Upper lobe of left lung (tissue), 4 donors: Measurements from ENCODE around the gene LAGE3.

ENCODE experiments used
- POLR2A ChIP-seq, 4 donors: fragments of 450-650 bp; IDR thresholded peaks; one replicate each; pipeline ENCODE4 v1.5.1; 2016 to 2017; ENCODE audit warnings: antibody characterized with exemption in 4 of 4, mild to moderate bottlenecking in 2 of 4
- POLR2AphosphoS5 ChIP-seq, 2 donors: sonication (generic); formaldehyde crosslinking; IDR thresholded peaks; one replicate each; pipeline ENCODE4 v1.5.1; 2017; ENCODE audit warnings: antibody characterized with exemption in 2 of 2
- TF ChIP-seq, protein P1 (sequence below), 6 experiments: fragments of 450-650 bp in 4 of 6; fragments of 200-600 bp in 2 of 6; sonication (generic) in 2 of 6; IDR thresholded peaks; one replicate each; pipeline ENCODE4 v1.5.1; 2016 to 2019; ENCODE audit warnings: antibody characterized with exemption in 6 of 6

DNA sequence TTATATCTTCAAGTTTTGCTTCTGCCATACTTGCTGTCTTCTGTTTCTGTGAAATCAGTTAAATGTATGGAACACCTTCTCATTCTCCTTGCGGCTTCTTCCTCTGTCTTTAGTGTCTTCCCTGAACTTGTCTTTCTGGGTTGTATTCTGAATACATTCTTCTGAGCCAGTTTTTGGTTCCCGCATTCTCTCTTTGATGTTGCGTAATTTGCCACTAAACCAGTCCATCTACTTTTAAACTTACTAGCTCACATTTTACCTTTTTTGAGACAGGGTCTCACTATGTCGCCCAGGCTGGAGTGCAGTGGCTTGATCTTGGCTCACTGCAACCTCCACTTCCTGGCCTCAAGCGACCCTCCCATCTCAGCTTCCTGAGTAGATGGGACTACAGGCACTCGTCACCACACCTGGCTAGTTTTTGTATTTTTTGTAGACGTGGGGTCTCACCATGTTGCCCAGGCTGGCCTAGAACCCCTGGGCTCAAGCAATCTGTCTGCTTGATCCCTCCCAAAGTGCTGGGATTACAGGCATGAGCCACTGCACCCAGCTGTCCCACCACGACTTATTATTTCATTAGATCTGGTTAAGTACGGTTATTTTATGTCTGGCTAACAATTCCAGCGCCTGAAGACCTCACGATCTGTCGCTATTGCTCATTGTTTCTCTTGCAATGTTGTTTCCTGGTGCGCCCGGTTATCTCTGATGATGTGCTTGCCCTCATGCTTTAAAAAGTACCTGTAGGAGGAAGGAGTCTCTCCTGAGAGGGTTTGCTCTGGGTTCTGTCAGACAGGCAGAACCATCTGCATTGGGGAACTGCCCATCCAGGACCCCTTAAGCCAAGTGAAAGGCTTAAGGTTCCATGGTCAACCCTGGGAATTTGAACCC lies 46.8 kb upstream of the LAGE3 start:
- TF ChIP-seq, protein P1, sequence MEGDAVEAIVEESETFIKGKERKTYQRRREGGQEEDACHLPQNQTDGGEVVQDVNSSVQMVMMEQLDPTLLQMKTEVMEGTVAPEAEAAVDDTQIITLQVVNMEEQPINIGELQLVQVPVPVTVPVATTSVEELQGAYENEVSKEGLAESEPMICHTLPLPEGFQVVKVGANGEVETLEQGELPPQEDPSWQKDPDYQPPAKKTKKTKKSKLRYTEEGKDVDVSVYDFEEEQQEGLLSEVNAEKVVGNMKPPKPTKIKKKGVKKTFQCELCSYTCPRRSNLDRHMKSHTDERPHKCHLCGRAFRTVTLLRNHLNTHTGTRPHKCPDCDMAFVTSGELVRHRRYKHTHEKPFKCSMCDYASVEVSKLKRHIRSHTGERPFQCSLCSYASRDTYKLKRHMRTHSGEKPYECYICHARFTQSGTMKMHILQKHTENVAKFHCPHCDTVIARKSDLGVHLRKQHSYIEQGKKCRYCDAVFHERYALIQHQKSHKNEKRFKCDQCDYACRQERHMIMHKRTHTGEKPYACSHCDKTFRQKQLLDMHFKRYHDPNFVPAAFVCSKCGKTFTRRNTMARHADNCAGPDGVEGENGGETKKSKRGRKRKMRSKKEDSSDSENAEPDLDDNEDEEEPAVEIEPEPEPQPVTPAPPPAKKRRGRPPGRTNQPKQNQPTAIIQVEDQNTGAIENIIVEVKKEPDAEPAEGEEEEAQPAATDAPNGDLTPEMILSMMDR (IDR thresholded peaks at IDR 0.05) = no peak
- TF ChIP-seq POLR2AphosphoS5 (IDR thresholded peaks at IDR 0.05) = no peak
- no peak for TF ChIP-seq POLR2A (IDR thresholded peaks at IDR 0.05)
